ENCODE data around the gene ISCU.

- TF ChIP-seq CTCF (IDR thresholded peaks at IDR 0.05) = no peak
- no peak for TF ChIP-seq POLR2A (IDR thresholded peaks at IDR 0.05)
Observed at GRCh38 chr12:108542320-108542719, 20.1 kb upstream of the ISCU start.
